Muscle layer of colon (tissue), 2 donors: ENCODE data around the gene NTPCR.

Experiments used
- H3K27ac ChIP-seq: one replicate; pipeline ENCODE4 v1.7.0; 2013; ENCODE audit warnings: low read depth, mild to moderate bottlenecking, low read length, moderate library complexity
- H3K27me3 ChIP-seq, 2 donors: one replicate each; pipeline ENCODE4 v1.7.0; 2013; ENCODE audit warnings: low read length in 2 of 2, mild to moderate bottlenecking in 2 of 2; ENCODE audit not compliant: insufficient read depth in 2 of 2, control insufficient read depth in 1 of 2
- H3K36me3 ChIP-seq: one replicate; pipeline ENCODE4 v1.7.0; 2013; ENCODE audit warnings: mild to moderate bottlenecking, low read length; ENCODE audit not compliant: insufficient read depth
- H3K4me1 ChIP-seq: one replicate; pipeline ENCODE4 v1.7.0; 2013; ENCODE audit warnings: mild to moderate bottlenecking, low read length; ENCODE audit not compliant: insufficient read depth
- H3K4me3 ChIP-seq, 2 donors: one replicate each; pipeline ENCODE4 v1.7.0; 2013; ENCODE audit warnings: low read length in 2 of 2, low read depth in 1 of 2, mild to moderate bottlenecking in 1 of 2, moderate library complexity in 1 of 2
- H3K9ac ChIP-seq: one replicate; pipeline ENCODE4 v1.7.0; 2013; ENCODE audit warnings: low read length
- H3K9me3 ChIP-seq: one replicate; pipeline ENCODE4 v1.7.0; 2013; ENCODE audit warnings: mild to moderate bottlenecking, low read length
- donor health status: abdominal sarcoma.
- donor health status: Adenocarcinoma of cecum.

NTPCR gene

GRCh38 chr1:232968391-232968790, 18.0 kb downstream of the NTPCR start:
- Histone ChIP-seq H3K9ac (no peak overlapping the region), H3K9me3 (no peaks in the 10 kb centered on the region), H3K4me3 (no peak overlapping the region), H3K4me1 (peaks cover 9% of the 10 kb centered on the region), H3K27ac (no peak overlapping the region), H3K27me3 (no peaks in the 10 kb centered on the region), H3K36me3 (peaks cover 35% of the 10 kb centered on the region)

GRCh38 chr1:232968965-232969364, 18.6 kb downstream of the NTPCR start:
- no peaks in the 10 kb centered on the region for H3K27me3 ChIP-seq
- no peak overlapping the region for H3K4me3 ChIP-seq
- H3K27ac ChIP-seq = no peak overlapping the region
- no peak overlapping the region for H3K9ac ChIP-seq
- H3K4me1 ChIP-seq = peaks cover 4% of the 10 kb centered on the region
- H3K9me3 ChIP-seq = no peaks in the 10 kb centered on the region
- peaks cover 35% of the 10 kb centered on the region for H3K36me3 ChIP-seq

GRCh38 chr1:232969799-232970198, 19.4 kb downstream of the NTPCR start:
- no peak overlapping the region for H3K27ac ChIP-seq
- no peak overlapping the region for H3K4me3 ChIP-seq
- H3K36me3 ChIP-seq = peaks cover 35% of the 10 kb centered on the region

GRCh38 chr1:232970508-232970907, 20.1 kb downstream of the NTPCR start:
- Histone ChIP-seq H3K9ac (no peak overlapping the region), H3K4me1 (no peaks in the 10 kb centered on the region), H3K4me3 (no peak overlapping the region), H3K36me3 (peaks cover 37% of the 10 kb centered on the region), H3K9me3 (no peaks in the 10 kb centered on the region), H3K27ac (no peak overlapping the region), H3K27me3 (no peaks in the 10 kb centered on the region)

More at GRCh38 chr1:232969799-232970198, 19.4 kb downstream of the NTPCR start:
- Histone ChIP-seq H3K27me3 (no peaks in the 10 kb centered on the region), H3K9ac (no peak overlapping the region), H3K4me1 (no peaks in the 10 kb centered on the region), H3K9me3 (no peaks in the 10 kb centered on the region)

- H3K4me1 ChIP-seq = no peaks in the 10 kb centered on the region
- H3K4me3 ChIP-seq = no peak overlapping the region
- peaks cover 40% of the 10 kb centered on the region for H3K36me3 ChIP-seq
- no peak overlapping the region for H3K9ac ChIP-seq
- H3K9me3 ChIP-seq = no peaks in the 10 kb centered on the region
- no peak overlapping the region for H3K27ac ChIP-seq
- no peaks in the 10 kb centered on the region for H3K27me3 ChIP-seq
Observed at GRCh38 chr1:232973652-232974611, 23.5 kb downstream of the NTPCR start.

GRCh38 chr1:232974971-232975370, 24.6 kb downstream of the NTPCR start:
- Histone ChIP-seq H3K27ac (no peak overlapping the region), H3K4me1 (no peaks in the 10 kb centered on the region), H3K36me3 (peaks cover 34% of the 10 kb centered on the region)

GRCh38 chr1:232978091-232978634, 27.8 kb downstream of the NTPCR start:
- Histone ChIP-seq H3K9me3 (no peaks in the 10 kb centered on the region), H3K27ac (no peak overlapping the region), H3K9ac (no peak overlapping the region), H3K4me1 (no peaks in the 10 kb centered on the region), H3K27me3 (no peaks in the 10 kb centered on the region), H3K36me3 (peaks cover 11% of the 10 kb centered on the region), H3K4me3 (no peak overlapping the region)

More at GRCh38 chr1:232974971-232975370, 24.6 kb downstream of the NTPCR start:
- H3K27me3 ChIP-seq = no peaks in the 10 kb centered on the region
- H3K9me3 ChIP-seq = no peaks in the 10 kb centered on the region
- H3K9ac ChIP-seq = no peak overlapping the region
- no peak overlapping the region for H3K4me3 ChIP-seq

GRCh38 chr1:232978815-232979214, 28.4 kb downstream of the NTPCR start:
- peaks cover 9% of the 10 kb centered on the region for H3K36me3 ChIP-seq
- H3K9ac ChIP-seq = no peak overlapping the region
- no peaks in the 10 kb centered on the region for H3K9me3 ChIP-seq
- no peak overlapping the region for H3K4me3 ChIP-seq
- no peak overlapping the region for H3K27ac ChIP-seq
- no peaks in the 10 kb centered on the region for H3K27me3 ChIP-seq
- no peaks in the 10 kb centered on the region for H3K4me1 ChIP-seq

- no peaks in the 10 kb centered on the region for H3K27me3 ChIP-seq
- no peaks in the 10 kb centered on the region for H3K9me3 ChIP-seq
- no peak overlapping the region for H3K9ac ChIP-seq
- no peak overlapping the region for H3K4me3 ChIP-seq
- H3K36me3 ChIP-seq = peaks cover 9% of the 10 kb centered on the region
- no peak overlapping the region for H3K27ac ChIP-seq
- no peaks in the 10 kb centered on the region for H3K4me1 ChIP-seq
Observed at GRCh38 chr1:232979558-232979957, 29.1 kb downstream of the NTPCR start.

GRCh38 chr1:232980355-232980978, 30.1 kb downstream of the NTPCR start:
- H3K4me3 ChIP-seq = no peak overlapping the region
- no peak overlapping the region for H3K27ac ChIP-seq
- no peak overlapping the region for H3K9ac ChIP-seq
- H3K36me3 ChIP-seq = peaks cover 7% of the 10 kb centered on the region
- no peaks in the 10 kb centered on the region for H3K27me3 ChIP-seq
- no peaks in the 10 kb centered on the region for H3K4me1 ChIP-seq
- no peaks in the 10 kb centered on the region for H3K9me3 ChIP-seq

GRCh38 chr1:232980986-232981560, 30.7 kb downstream of the NTPCR start:
- no peak overlapping the region for H3K27ac ChIP-seq
- no peaks in the 10 kb centered on the region for H3K9me3 ChIP-seq
- H3K4me1 ChIP-seq = no peaks in the 10 kb centered on the region
- no peak overlapping the region for H3K9ac ChIP-seq
- peaks cover 5% of the 10 kb centered on the region for H3K36me3 ChIP-seq
- no peaks in the 10 kb centered on the region for H3K27me3 ChIP-seq
- no peak overlapping the region for H3K4me3 ChIP-seq
